NCI-H187 treated with DMSO at 0.1 percent for 48 hours (cell line): ENCODE data around the gene FOXP1.
"Not testable (repeated sequence)": the region's sequence is repeated elsewhere in the genome, so short reads cannot be mapped to it uniquely, and the experiment has no call there.

Experiments used
- DNase-seq: peaks from one replicate; lab custom pipeline; 2025; lab: John Stamatoyannopoulos, UW

FOXP1 gene

GRCh38 chr3:71451060-71451459 lies 132.5 kb downstream of the FOXP1 start:
- DNase-seq: no peak

GRCh38 chr3:71450162-71450561 lies 133.4 kb downstream of the FOXP1 start:
- DNase-seq: no peak

- no peak for DNase-seq
These were observed 135.7 kb downstream of the FOXP1 start for GRCh38 chr3:71447803-71448202.

- DNase-seq: no peak
These were observed 136.3 kb downstream of the FOXP1 start for GRCh38 chr3:71447197-71447596.

GRCh38 chr3:71446734-71447133 lies 136.8 kb downstream of the FOXP1 start:
- no peak for DNase-seq

- DNase-seq: no peak
These were observed 137.3 kb downstream of the FOXP1 start for GRCh38 chr3:71446260-71446659.

- no peak for DNase-seq
These were observed 138.7 kb downstream of the FOXP1 start for GRCh38 chr3:71444861-71445259.

GRCh38 chr3:71444028-71444860 lies 139.3 kb downstream of the FOXP1 start:
- no peak for DNase-seq

- DNase-seq: no peak
These were observed 140.2 kb downstream of the FOXP1 start for GRCh38 chr3:71443332-71443731.

GRCh38 chr3:71442652-71443042 lies 140.9 kb downstream of the FOXP1 start:
- DNase-seq: no peak

- DNase-seq: no peak
These were observed 141.4 kb downstream of the FOXP1 start for GRCh38 chr3:71441925-71442651.

- no peak for DNase-seq
These were observed 142.2 kb downstream of the FOXP1 start for GRCh38 chr3:71441217-71441924.

GRCh38 chr3:71438904-71439303 lies 144.6 kb downstream of the FOXP1 start:
- no peak for DNase-seq

- no peak for DNase-seq
These were observed 145.3 kb downstream of the FOXP1 start for GRCh38 chr3:71438071-71438685.

- DNase-seq: no peak
These were observed 147.2 kb downstream of the FOXP1 start for GRCh38 chr3:71436337-71436736.

GRCh38 chr3:71435836-71436235 lies 147.7 kb downstream of the FOXP1 start:
- DNase-seq: not testable (repeated sequence)

- DNase-seq: no peak
These were observed 149.9 kb downstream of the FOXP1 start for GRCh38 chr3:71433631-71434030.

- DNase-seq: no peak
These were observed 151.2 kb downstream of the FOXP1 start for GRCh38 chr3:71432044-71432975.

GRCh38 chr3:71430941-71431552 lies 152.5 kb downstream of the FOXP1 start:
- DNase-seq: peak; percentile 24

- DNase-seq: no peak
These were observed 153.9 kb downstream of the FOXP1 start for GRCh38 chr3:71429597-71429988.
